Measurements from ENCODE around the gene C1QB.

DNA sequence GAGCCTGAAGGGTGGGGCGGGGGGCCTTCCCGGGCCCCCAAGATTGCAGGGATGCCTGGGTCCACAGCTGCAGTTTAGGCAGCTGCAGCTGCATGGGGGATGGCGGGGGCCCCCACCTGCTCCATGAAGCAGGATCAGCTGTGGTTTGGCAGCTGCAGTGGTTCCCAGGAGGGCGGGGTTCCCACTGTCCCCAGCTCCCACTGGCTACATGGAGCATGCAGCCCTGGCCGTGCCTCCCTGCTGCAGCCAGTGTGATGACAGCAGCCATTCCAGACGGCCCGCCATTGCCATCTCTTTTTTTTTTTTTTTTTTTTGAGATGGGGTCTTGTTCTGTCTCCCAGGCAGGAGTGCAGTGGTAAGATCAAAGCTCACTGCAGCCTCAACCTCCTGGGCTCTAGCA lies 17.6 kb upstream of the C1QB start:
- no peak for TF ChIP-seq EP300 (IDR thresholded peaks at IDR 0.05)
- TF ChIP-seq, protein P1, sequence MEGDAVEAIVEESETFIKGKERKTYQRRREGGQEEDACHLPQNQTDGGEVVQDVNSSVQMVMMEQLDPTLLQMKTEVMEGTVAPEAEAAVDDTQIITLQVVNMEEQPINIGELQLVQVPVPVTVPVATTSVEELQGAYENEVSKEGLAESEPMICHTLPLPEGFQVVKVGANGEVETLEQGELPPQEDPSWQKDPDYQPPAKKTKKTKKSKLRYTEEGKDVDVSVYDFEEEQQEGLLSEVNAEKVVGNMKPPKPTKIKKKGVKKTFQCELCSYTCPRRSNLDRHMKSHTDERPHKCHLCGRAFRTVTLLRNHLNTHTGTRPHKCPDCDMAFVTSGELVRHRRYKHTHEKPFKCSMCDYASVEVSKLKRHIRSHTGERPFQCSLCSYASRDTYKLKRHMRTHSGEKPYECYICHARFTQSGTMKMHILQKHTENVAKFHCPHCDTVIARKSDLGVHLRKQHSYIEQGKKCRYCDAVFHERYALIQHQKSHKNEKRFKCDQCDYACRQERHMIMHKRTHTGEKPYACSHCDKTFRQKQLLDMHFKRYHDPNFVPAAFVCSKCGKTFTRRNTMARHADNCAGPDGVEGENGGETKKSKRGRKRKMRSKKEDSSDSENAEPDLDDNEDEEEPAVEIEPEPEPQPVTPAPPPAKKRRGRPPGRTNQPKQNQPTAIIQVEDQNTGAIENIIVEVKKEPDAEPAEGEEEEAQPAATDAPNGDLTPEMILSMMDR (IDR thresholded peaks at IDR 0.05): no peak
